ENCODE results near the gene KLK11.

KLK11 gene

DNA sequence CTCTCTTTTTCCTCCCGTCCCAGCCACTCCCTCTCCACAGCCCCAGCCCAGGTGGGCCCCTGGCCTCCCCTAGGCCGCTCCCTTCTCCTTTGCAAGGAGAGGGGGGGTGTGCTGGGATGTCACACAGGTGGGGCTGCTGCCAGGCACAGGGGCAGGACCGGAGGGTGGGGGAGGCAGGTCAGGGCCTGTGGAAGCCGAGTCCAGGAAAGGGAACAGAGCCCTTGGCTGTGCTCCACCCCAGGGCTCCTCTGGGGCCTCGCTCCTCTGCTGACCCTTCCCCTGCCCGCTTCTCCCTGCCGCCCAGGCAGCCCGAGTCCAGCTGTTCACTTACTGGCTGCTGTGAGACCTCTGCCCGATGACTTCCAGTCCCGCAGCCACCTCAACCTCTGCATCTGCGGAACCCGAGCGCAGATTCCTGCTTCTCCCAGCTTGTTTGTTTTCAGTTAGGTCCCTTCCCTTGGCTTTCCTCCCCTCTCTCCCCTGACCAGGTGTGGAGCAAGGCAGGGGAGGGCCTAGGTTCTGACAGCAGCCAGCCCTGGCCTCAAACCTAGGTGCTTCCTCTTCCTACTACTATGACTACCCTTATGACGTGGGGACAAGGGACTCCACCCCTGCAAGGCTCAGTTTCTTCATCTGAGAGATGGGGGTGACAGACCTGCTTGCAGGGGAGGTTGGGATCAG, 850 bp upstream of the KLK11 start:
- no peak for DNase-seq

DNA sequence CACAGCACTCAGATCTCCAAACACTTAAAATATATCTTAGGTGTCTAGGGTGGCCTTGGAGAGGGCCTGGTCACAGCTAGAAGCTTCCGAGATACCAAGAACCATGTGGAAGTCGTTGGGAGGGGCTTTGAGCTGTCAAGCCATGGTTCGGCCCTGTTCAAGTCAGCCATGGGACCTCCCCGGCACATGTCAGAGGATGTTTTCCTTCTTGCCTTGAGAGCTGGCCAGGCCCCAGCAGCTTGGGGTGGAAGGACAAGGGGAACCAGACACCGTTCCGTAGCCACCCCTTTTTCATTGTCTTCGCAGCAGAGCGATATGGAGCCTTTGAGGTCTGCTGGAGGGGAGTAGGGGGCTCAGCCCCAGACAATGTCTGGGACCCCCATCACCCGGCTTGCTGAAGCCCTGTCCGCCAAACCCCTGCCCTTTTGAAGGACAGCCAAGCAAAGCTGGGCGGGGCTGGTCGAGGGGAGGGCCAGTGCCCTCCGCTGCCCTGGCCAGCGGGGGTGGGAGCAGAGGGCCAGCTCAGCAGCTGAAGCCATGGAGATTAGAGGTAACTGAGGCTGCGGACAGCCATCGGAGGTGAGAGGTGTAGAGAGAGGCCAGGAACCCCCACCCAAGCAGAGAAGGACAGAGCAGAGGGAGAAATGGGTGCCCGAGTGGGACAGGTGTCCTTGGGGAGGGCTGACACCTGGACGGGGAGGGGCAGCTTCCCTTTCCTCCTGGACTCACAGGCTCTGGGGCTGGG, 435 bp downstream of the KLK11 start:
- no peak for DNase-seq

DNA sequence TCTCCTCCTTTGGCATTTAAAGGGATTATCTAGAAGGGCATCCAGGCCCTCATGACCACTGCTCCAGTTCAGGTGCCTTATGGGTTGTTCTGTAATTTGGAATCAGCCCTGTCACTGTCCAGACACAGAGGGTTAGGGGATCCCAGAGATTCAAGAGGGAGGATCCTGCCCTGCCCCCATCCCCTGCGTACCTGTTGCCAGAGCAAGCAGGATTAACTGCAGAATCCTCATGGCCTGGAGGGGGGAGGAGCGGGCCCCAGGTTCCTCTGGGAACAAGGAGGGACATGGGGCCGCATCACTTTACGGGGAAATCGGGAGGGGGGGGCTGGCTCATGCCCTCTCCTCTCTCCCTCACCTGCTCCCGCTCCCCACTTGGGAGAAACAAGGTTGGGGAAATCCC, 1.0 kb downstream of the KLK11 start:
- DNase-seq: no peak

DNA sequence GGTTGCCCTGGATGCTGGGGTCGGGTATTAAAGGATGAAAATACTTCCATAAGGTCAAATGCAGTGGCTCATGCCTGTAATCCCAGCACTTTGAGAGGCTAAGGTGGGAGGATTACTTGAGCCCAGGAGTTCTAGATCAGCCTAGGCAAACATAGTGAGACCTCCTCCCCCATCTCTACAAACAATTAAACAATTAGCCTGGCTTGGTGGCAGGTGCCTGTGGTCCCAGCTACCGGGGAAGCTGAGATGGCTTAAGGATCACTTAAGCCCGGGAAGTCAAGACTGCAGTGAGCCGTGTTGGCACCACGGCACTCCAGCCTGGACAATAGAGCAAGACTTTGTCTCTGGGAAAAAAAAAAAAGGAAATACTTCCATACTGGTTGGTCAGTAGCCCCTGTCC, 1.5 kb downstream of the KLK11 start:
- DNase-seq: no peak

DNA sequence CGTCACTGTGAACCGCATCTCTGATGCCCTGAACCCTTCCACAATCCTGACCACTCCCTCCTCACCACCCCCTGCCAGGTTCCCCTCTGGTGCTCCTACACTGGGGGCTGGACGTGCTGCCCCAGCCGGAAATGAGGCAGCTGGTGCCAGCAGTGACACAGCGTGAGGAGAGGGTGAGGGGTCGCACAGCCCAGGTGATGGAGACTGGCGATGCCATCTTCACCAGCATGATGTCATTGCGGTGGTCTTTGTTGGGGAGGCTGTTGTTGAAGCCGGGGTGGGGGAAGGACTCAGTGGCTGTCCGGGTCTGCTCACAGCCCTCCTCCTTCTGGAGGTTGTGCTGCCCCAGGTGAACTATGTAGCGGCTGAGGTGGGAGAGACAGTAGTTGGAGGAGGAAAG, 2.5 kb downstream of the KLK11 start:
- DNase-seq: no peak

DNA sequence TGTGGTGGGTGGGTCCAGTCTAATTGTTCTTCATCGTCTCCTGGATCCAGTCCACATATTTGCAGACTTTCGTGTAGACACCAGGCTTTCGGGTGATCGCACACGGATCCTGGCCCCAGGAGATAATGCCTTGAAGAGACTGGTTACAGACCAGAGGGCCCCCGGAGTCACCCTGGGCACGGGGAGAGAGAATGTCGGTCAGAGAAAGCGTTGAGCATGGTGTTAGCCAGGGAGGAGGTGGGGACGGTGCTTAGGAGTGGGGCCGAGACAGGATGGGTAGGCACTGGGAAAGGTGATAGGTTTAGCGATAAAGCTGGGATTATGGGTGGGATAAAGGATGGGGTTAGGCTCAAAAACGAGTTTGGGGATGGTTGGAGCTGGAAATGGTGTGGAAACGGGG, 3.9 kb downstream of the KLK11 start:
- DNase-seq: no peak

DNA sequence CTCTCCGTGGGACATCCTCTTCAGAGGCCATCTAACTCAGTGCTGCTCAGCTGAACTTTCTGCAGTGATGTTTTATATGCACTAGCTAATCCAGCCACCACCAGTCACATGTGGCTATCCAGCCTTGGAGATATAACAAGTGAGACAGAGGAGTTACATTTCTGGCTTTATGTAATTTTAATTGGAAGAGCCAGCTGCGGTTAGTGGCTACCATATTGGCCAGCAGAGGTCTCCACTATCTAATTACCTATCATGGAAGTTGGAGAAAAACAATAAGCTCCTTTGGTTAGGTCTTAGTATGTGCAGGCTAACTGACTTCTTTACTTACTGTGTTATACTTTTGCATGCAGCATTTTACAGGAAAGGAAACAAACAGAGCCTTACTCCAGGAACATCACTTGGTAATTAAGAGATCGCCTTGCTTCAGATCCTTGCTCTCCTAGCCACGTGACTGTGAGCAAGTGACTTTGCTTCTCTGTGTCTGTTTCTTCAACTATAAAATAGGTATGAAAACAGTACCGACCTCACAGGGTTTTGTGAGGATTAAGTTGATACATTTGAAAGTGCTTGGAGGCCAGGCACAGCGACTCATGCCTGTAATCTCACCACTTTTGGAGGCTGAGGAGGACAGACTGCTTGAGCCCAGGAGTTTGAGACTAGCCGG, 5.3 kb downstream of the KLK11 start:
- no peak for DNase-seq

DNA sequence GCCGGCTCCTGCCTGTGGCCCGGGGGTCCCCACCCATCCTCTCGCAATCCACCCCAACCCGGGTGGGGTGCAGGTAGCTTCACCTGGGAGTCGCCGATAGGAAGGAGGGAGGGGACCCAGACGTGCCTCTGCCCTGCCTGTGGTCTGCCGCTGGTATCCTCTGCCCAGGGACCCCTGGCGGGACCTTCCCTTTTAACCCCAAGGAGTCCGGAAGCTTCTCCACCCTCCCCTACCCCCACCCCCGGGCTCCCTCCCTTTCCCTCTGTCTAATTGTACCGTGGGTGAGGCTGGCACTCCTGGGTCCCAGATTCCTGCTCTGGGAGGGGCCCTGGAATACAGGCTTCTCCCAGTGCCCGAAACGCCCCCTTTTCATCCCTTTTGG, 6.9 kb downstream of the KLK11 start, which contains the start of gene KLK10:
KLK10 (minus strand) TSS at position 166 of the 382 bp plus-strand sequence. CDS start 579 bp downstream, outside the sequence.
- no peak for DNase-seq

DNA sequence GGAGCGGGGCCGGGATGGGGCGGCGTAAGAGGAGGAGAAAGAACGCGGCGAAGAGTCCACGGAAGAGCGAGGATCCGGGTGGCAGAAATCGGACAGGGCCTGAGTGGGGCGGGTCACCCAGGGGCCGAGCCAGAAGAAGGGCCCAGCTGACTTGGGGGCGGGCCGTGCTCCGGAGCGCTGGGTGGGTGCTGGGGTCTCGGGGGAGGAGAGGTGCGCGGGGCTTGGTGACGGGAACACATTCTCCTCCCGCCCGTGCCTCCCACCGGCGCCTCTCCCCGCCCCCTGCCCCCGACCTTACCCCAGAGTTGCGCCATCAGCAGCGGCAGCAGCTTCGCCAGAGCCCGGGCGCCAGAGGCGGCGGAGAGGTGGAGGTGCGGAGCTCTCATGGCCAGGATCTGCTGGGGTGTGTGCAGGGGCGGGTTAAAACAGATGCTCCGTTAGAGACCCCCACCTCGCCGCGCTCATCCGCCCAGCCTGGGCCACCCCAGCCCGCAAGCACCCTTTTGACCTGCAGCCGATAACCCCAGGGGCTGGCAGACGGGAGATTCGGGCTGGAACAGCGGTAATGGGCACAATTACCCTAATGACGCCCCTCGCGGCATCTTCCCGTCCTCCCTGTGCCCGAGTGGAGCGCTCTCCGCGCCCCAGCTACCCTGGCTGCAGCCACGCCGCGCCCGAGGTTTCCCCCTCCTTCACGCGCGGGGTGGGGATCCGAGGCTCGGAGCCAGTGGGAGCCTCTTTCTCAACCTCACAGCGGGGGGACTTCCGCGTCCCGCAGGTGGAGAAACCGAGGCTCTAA, 7.5 kb downstream of the KLK11 start:
- no peak for DNase-seq

DNA sequence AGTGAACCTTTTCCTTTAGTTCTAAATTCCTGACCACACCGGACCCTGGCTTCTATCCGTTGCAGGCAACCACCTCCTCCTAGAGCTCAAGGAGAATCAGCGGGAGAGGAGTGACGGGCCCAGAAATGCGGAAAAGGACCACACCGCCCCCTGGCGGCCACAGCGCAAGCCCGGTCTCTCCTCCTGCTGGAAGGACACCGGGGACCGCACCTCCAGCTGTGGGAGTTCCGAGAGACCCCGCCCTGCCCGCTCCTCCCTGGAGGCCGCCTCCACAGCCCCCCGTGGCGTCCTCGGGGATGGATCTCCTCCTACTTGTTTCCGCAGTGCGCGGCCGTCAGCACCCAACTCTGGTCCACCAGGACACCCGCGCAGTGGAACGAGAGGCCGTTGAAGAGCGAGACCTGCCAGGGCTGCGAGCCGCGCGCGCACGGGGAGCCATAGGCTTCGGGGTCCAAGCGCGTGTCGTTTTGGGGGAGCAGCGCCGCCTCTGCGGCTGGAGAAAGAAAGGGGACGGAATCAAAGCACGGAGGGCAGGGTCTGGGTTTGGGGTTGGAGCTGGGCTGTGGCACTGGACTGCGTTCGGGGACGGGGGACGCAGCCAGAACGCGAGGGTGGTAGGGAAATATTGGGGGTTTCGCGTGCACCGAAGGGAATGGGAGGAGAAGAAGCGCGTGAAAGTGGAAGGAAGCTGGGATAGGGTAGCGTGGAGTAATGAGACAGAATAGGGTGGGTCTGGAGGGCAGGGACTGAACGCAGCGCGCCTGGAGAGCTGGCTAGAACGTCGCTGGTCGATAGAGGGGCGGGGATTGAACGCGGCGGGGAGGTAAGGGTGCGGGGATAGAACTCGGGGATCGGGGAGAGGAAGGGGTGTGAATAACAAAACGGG, 9.4 kb downstream of the KLK11 start:
- DNase-seq: peak; percentile 69

DNA sequence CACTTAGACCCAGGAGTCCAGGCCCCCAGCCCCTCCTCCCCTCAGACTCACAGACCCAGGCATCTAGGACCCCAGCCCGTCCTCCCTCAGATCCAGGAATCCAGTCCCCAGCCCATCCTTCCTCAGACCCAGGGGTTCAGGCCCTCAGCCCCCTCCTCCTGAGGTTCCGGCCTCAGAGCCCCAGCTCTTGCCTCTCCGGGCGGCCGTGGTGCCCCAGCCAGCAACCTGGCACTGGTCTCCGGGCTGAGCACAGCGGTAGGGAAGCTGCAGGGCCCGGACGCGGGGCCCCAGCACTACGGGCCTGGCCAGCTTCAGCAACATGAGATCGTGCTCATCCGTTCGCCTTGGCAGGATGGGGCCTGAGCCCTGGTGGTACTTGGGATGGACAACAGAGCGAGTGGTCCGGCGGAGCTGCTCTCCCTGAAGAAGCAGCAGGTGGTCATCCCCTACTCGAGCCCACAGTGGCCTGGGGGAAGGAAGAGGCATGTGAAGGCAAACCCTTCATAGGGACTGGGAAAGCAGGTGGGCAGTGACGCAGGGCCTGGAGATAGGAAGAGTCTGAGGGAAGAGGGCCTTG, 10.6 kb downstream of the KLK11 start:
- DNase-seq: no peak

DNA sequence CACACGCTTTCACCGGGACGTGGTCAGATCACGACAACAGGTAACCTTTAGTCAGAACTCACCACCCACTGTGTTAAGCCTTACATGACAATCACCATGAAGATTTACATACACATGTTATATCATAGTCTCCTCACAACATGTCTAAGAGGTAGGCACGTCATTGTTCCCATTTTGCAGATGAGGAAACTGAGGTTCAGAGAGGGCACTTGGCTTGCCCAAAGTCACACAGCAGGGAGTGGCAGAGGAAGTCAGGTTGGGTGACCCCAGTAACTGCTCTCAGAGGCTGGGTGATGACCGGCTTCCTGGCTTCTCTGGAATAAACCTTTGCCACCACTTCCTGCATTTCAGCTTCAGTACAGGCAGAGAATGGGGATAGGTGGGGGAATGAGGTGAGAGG, 12.2 kb downstream of the KLK11 start:
- DNase-seq: no peak

DNA sequence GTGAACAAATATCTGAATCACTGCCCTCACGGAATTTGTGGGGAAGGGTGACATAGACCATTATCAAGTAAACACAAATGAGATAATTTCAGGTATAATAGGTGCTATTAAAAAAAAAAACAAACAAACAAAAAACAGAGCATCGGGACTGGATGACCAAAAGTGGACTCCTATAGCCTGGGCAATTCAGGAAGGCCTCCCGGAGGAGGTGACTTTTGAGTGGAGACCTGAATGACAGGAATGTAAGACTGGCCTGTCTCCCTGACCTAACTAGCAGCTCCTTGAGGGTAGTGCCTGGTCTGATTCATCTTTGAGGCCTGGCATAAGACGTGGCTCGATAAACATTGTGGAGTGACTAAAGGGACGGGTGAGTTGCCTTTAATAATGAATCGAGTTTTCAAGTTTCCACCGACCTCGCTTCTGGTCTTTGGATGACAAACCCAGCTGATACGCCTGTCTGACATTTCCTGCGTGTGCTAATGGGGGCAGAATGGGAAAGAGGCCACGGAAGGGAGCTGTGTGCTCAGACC, 13.7 kb downstream of the KLK11 start:
- DNase-seq: no peak

DNA sequence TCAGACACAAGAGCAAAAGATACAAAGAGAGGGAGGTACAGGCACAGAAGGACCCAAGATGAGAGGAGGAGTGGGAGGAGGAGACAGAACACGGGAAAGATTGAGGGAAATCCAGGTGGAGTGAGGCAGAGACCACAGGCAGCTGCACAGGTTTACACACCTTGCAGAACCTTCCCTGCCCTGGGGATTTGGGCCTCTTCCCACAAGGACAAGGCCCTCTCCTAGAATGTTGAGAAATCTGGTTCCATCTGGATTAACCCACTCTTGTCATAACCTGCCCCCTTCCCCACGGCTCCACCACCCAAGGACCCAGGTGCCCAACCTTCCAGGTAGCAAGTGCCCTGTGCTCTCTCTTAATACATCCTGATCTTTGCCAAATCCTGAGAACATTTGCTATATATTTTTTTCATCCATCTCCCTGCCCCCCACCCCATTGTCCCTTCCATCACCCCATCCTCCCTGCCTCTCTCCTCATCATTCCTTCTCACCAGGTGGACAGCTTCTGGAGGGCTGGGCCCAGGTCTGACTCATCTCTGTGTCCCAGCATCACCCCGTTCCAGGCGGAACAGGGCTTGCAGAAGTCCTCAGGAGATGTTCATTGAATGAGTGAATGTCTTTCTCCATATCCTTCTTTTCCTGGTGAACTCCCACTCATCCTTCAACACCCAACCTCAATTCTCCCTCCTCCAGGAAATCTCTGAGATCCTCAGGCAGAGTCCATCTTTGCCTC, 16.2 kb downstream of the KLK11 start:
- no peak for DNase-seq

DNA sequence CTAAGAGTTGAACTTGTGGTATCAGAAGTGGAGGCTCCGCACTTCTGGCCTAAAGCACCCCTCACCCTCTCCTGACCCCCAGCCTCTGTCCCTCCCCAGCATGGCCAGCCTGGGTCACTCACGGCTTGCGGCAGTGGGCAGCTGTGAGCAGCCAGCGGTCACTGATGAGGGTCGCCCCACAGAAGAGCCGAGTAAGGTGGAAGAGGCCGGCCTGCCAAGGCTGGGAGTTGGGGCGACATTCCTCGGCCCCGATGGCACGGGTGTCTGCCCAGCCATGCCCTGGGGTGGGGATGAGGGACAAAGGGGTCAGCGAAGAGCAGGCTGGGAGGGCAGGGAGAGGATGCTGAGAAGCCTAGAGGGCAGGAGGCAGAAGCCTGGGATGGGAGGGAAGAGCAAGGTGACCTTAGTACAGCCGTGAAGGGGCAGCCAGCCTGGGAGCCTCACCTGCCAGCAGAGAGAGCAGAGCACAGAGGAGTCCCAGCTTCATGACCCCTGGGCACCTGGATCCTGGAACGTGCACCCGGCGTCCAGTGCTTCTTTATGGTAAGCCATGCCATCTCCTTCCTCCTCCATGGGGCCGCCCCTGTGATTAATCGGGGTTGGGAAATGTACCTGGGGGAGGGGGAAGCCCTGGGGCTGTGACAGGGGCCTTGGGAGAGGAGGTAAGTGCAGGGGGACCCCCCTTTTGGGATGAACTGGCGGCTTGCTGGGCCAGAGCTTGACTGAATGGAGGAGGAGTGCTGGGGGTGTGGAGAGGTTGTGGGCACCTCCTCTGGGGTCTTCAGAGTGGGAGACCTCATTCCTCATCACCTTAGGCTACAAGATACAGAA, 17.1 kb downstream of the KLK11 start:
- DNase-seq: no peak

DNA sequence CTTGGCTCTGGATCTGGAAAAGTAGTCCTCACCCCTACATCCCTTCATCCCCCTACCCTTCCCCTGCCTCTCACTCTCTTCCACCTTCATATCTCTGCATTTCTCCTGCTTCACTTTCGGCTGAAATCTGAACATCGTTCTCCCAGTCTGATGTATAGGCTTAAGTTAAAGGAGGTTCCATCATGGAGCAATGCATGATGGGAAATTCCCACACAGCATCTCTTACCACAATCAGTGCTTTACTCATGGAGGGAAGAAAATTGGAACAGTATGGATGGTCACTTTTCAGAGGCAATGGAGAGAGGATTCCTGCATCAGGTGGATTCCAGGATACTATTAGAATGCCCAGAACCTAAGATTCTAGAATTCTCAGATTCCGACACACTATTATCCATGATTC, 18.9 kb downstream of the KLK11 start:
- no peak for DNase-seq

DNA sequence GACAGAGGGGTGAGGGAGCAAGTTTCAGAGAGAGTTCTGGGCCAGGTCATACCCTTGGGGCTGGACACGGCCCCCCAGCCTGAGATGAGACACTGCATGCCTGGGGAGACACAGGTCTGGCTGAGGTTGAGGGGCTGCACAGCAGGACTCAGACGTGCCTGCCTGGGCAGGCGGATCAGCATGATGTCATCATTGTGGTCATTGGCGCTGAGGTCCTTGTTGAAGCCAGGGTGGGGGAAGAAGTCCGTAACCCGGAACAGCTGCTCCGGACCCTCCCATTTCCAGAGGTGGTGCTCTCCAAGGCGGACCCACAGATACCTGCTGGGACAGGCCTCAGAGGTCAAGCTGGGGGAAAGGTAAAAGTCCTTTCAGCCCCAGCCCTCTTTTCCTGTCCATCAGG, 20.0 kb downstream of the KLK11 start:
- DNase-seq: no peak

DNA sequence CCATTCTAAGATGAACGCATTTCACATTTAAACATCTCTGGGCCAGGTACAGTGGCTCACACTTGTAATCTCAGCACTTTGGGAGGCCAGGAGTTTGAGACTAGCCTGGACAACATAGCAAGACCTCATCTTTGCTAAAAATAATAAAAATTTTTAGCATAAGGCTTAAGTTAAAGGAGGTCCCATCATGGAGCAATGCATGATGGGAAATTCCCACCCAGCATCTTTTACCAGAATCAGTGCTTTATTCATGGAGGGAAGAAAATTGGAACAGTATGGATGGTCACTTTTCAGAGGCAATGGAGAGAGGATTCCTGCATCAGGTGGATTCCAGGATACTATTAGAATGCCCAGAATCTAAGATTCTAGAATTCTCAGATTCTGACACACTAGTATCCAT, 21.2 kb downstream of the KLK11 start:
- no peak for DNase-seq

DNA sequence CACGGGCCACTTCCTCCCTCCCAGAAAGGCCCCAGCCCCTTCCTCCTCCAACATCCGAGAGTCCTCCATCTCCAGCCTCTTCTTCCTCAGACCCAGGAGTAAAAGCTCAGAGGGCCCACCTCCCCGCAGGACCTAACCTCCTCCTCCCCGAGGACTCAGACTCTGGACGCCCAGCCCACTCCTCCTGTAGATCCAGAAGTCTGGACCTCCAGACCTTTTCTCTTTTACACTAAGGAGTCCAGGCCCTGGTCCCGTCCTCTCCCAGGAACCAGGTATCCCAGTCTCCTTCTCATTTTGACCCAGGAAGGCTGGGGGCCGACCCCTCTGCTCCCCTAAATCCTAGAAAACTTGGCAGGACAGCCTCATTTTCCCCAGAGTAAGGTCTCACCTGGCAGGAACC, 23.1 kb downstream of the KLK11 start:
- no peak for DNase-seq

Measured in stimulated activated CD4-positive, alpha-beta T cell treated with anti-CD3 and anti-CD28 coated beads, Interleukin-1b, Interleukin-23, amount 100 ng/mL, for 48 hours (primary cell).